Lung microvascular endothelial cell (primary cell): ENCODE data around the gene SLC4A8. TPM values are rescaled to one million over a fixed set of nuclear protein-coding genes. Genes with fewer than 3 reads are reported as not detected.
"Not testable (repeated sequence)": the region's sequence is repeated elsewhere in the genome, so short reads cannot be mapped to it uniquely, and the experiment has no call there.

ENCODE experiments used
- DNase-seq, 2 donors: peaks; one replicate each; pipeline versions ENCODE4 v3.0.0 to v3.0.0-alpha.2; 2010; ENCODE audit warnings: low read depth in 2 of 2
- total RNA-seq: library from RNA; depleted of rRNA; stranded (reverse); fragments of >200 nt; gene quantifications from 2 replicates; pipeline ENCODE4 v1.2.1, GENCODE V29; 2014

Gene SLC4A8
- total RNA-seq, 1 donor from 2014 or later: 0.60 TPM

GRCh38 chr12:51475543-51475942 is 50.9 kb downstream of the SLC4A8 start:
- no peak for DNase-seq

DNA sequence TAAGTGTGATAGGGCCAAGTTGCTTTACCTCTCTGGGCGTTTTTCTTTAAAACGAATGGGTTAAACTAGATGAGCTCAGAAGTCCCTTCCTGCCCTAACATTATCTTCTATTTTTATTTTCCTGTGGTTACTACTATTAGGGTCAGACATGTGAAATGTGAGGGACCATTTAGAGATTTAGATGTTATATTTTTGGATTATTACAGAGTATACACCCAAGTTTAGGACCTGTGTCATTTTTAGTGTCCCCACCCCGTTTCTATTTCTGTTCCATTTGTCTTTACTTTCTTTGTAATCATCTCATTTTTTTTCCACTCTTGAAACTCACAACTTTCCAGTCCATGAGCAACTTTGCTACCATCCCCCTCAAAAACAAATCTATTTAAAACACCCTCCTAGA is 56.3 kb downstream of the SLC4A8 start:
- DNase-seq: no peak

- peak; percentile 15 to 34 for DNase-seq
These were observed 58.5 kb downstream of the SLC4A8 start for GRCh38 chr12:51482929-51483697.

- no peak for DNase-seq
These were observed 59.5 kb downstream of the SLC4A8 start for GRCh38 chr12:51484119-51484518.

DNA sequence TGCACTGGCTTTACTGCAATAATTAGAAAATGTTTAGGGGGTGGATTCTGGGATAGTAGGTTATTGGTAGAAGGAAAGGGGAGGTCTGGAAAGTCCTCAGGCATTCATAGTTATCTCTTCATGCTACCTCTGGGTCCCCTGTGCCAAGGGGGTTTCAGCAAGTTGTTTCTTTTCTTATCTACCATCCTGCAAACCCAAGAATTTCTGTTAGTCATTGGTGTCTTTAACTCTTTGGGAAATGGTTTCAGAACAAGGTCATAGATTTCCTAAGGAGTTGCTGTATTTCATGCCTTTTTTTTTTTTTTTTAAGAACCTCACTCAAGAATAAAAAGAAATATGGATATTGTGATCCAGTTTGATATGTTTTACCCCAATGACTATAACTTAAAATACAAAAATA is 63.6 kb downstream of the SLC4A8 start:
- no peak for DNase-seq

- no peak for DNase-seq
These were observed 68.7 kb downstream of the SLC4A8 start for GRCh38 chr12:51493281-51493680.

DNA sequence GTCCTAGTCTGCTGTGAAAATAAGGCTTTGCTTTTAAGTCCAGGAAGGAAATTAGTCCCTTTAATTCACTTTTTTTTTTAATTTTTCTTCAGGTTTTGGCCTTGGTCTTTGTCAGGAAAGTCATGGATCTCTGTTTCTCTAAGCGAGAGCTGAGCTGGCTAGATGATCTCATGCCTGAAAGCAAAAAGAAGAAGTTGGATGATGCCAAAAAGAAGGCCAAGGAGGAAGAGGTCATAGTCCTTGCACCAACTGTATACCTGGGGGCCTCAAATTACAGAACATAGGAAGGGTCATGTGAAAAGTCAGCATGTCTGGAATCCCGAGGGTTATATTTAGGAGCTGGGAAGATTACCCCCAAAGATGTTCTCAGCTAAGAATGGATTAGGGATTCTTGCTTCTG is 72.3 kb downstream of the SLC4A8 start:
- no peak for DNase-seq

- no peak for DNase-seq
These were observed 80.2 kb downstream of the SLC4A8 start for GRCh38 chr12:51504851-51505250.

DNA sequence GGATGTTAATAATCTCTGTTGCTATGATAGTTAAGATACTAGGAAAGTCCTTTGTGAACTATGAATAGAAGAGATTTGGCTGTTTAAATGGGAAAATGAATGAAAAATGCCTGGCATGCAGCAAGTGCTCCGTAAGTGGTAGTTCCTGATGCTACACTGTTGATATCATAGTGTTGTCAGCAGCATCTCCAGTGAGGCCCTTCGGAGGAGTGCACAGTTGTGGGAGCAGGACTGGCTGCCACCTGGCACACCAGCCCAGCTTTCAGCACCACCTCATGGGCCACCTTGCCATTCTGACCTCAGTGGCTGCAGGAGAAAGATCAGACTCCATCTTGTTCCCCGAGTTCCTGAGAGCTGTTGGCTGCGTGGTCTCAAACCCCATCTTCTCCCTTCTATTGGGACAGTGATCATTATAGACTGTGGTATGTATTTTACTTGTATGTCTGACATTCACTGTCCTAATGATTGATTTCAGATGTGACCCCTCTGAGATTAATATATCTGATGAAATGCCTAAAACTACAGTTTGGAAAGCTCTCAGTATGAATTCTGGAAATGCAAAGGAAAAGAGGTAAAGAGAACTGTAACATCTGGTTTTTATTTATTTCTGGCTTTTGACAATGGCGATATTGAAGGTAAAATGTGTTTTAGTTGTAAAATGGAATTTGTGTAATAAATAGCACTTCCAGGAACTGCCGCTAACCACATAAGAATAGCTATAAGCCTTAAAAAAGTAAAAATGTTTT is 80.9 kb downstream of the SLC4A8 start:
- DNase-seq: no peak

GRCh38 chr12:51507178-51507577 is 82.5 kb downstream of the SLC4A8 start:
- DNase-seq: no peak

DNA sequence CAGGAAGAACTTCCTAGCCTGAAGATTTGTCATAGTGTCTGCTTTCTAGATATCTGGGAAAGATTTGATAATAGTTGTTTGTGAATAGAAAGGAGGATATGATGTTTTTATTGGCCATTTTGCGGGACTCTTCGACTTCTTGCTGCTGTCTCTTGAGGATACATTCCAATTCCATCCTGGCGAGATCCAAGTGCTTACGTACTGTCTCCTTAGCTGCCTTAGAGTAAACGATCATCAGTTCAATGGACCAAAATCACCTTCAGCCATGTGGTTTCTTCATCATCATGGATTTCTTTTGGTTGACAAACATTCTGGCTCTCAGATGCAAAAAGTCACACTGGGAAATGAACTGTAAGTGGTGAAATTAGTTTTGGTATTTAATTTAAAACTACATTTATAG is 83.7 kb downstream of the SLC4A8 start:
- DNase-seq: no peak

DNA sequence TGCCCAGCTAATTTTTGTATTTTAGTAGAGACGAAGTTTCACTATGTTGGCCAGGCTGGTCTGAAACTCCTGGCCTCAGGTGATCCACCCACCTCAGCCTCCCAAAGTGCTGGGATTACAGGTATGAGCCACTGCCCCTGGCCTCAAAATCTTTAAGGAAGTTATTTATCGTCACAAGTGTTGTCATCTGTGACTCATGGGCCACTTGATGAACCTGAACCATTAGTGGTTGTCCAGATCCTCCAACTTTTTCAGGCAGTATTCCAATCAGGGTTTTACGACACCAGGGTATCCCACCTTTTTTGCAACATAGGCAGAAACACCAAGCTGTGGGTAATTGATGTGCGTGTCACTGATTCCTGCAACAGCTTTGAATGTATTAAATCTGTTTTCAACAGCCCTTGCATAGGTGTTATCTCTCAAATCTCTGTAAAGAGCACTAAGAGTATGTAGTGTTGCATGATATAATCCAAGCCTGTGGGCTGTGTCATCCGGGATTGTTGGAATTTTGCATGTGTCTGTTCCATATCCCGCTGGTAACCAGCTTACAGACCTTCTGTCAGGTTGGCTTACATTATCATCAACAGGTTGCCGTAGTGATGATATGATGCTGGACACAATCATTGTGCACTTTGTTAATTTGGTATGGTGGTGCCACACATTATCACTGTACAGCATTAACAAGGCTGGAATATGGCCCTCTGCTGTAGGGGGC is 87.1 kb downstream of the SLC4A8 start:
- DNase-seq: no peak

DNA sequence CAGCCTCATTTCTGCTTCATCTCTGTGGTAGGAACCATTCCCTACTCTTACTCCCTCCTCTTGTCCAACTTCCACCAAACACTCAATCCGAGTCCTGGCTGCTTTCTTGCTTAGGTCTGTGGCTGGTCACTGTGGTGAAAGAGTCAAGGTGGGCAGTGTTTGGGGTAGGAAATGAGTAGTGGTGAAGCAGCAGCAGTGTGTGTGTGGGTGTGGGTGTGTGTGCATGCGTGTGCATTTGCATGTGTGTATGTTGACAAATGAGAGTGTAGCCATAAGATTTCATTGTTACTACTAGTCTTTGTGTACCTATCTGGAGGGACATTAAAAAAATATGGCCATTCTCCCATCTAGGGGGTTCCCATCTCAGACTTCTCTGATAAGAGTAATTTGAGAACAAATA is 87.8 kb downstream of the SLC4A8 start:
- DNase-seq: no peak

- not testable (repeated sequence) for DNase-seq
These were observed 90.4 kb downstream of the SLC4A8 start for GRCh38 chr12:51515037-51515436.

DNA sequence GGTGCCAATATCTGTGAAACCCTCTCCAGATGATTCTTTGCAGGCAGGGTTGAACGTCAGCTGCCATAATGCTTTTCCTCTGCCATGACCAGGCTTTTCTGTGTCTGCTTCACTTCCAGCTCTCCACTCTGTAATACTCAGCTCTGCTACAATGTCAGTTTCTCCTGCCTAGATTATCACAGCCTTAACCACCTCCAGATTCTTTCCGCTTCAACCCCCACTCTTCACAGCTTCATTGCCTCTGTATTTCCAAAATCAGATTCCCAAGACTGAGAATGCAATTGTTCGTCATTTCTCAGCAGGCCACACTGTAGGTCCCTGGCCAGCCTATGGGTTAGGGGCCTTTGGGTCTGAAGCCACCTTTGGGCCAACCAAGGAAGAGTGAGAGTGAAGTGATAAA is 92.7 kb downstream of the SLC4A8 start:
- DNase-seq: no peak

- DNase-seq: no peak
These were observed 93.2 kb downstream of the SLC4A8 start for GRCh38 chr12:51517800-51518199.

GRCh38 chr12:51519755-51520154 is 95.1 kb downstream of the SLC4A8 start:
- DNase-seq: no peak

DNA sequence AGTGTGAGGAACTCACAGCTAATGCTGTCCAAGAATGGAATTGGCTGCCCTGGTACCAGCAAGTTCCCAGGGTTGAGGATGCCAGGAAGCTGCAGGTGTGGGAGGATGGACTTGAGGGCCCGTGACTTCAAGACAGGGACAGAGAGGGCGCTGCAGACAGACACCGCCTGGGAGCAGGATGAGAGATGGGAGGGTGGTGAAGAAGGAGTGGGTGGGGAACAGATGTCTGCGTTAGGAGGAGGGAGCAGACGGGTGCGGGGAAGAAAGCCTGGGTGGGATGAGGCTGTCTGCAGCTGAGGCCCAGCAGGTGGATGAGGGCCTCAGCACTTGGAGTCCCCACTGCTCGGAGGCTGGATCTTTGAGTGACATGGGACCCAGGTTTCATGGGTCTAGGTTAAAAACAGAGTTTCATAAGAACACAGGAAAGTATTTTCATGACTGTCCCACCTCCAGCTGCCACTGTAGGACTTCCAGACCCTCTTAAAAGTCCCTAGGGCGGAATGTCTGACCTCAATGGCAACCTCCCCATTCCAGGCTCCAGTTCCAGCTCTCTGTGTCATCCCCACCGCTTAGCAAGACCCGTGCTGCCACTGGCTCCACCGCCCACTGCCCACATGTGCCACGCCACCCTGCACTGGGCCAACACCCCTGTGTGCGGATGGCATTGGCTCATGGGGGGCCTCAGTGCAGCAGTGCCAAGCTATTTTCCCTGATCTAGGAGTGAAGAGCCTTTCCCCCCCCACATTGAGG is 96.1 kb downstream of the SLC4A8 start:
- DNase-seq: no peak

DNA sequence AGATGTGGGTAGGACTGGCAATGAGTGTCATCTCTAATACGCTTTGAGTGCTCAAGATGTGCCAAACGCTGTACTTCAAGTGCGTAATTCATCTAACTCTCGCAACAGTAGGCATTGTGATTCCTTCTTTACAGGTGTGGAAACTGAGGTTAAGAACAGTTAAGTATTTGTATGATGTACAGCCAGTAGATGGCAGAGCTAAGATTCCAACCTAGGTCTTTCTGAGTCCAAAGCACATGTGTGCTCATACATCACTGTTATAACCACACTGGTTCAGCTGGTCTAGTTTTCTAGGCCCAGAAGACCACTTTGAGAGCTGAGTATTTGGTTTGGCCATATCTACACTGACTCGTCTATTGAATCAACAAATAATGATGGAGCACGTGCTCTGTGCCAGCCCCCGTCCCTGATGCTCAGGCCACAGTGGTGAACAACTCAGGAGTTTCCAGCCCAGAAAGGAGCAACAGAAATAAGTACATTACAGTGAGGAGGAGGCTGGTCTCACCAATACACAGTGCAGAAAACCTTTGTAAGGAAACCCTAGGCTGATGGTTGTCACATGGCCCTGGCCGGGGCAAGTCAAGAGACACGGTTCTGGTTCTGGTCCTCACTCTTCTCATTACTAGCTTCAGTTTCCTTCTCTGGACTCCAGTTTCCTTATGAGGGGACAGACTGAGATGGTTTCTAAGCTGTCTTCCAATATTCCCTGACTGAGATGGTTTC is 97.1 kb downstream of the SLC4A8 start:
- DNase-seq: peak in 1 of 2 donors; percentile 26

DNA sequence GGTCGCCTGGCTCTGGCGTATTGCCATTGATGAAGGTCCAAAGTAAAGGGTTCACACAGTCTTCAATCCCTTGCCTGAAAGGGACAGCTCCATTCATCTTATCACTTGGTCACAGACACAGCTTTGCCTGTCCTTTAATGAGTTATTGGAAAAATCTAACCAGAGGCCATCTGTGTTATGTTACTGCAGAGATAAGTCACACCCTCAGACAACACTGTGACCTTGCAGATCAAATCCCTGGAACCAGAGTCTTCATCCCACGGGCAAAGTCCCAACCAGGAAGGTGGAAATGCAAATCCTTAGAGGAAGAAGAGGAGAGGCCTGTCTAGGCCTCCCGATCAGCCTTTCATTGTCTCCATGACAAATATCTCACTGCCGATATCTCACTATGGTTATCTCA is 98.1 kb downstream of the SLC4A8 start:
- no peak for DNase-seq

DNA sequence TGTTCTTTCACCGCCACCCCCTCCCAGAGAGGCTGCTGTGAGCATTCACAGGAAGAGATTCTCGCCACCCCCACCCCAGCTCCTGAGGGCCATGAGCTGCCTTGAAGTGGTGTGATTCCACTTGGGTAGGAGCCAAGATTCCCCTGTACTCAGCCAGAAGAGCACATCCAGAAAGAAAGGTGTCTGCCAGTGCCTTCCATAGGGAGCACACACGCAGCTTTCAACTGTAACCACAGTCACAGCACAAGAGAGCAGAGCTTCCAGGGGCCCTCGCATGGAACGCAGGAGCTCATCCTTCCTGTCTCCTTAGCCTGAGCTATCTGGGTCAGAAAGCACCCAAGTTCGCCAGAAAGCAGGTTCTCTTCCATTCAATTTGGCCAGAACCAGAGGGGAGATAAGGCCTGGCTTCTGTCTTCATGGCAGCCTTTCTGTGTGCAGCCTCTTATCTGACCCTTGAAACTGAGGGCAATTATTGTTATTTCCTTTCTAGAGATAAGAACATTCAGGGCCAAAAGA is 99.8 kb downstream of the SLC4A8 start:
- no peak for DNase-seq
